Transverse colon (tissue), 4 donors: ENCODE results near the gene ACACA.

Experiments used
- CTCF ChIP-seq, 5 experiments: fragments of 200-600 bp in 3 of 5; fragments of 450-650 bp in 2 of 5; sonication (generic) in 3 of 5; IDR thresholded peaks; 1 replicate in 2 of 5; 2 replicates in 3 of 5; pipeline ENCODE4 v1.5.1; 2016 to 2017; ENCODE audit warnings: antibody characterized with exemption in 5 of 5, inconsistent platforms in 3 of 5, mild to moderate bottlenecking in 2 of 5, moderate library complexity in 1 of 5
- EP300 ChIP-seq: sonication (generic); formaldehyde crosslinking; IDR thresholded peaks from one replicate; pipeline ENCODE4 v1.6.1; 2017; ENCODE audit warnings: antibody characterized with exemption, low read depth
- POLR2A ChIP-seq: fragments of 450-650 bp; IDR thresholded peaks from one replicate; pipeline ENCODE4 v1.6.1; 2016; ENCODE audit warnings: antibody characterized with exemption, mild to moderate bottlenecking, moderate library complexity
- POLR2AphosphoS5 ChIP-seq, 3 donors: sonication (generic); formaldehyde crosslinking; IDR thresholded peaks; one replicate each; pipeline ENCODE4 v1.6.1; 2016; ENCODE audit warnings: antibody characterized with exemption in 3 of 3

DNA sequence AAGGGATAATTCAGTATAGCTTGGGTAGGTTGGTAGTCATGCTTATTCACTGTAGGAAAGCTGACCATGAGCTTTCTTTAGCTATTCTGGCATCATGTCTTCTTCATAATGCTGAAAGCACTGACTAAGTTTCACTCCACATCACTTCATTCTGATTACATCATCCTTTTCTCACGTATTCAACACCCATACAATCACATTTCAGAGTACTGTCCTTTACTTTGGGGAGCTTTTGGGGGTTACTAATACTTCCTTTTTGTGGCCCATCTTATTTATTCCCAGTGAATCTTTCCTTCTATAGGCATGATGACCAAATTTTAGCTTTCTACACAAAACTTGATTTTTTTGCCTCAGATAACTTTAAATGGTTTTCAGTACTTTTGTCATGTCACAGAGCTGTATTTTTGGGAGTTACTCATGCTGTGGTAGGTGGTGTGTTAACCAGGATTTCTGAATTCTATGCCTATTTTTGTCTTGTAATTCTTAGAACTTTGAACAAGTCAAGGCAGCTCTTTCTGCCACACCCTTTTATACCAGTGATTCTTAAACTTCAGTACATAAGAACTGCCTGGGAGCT is 23.5 kb upstream of the ACACA start:
- TF ChIP-seq CTCF (IDR thresholded peaks at IDR 0.05) (no peak), POLR2A (no peak), EP300 (no peak), POLR2AphosphoS5 (IDR thresholded peaks at IDR 0.05) (no peak)
